GM18868 (cell line): Measurements from ENCODE around the gene ECM1.

Source experiments
- ATAC-seq: cut with Tn5 transposase; IDR thresholded peaks from one replicate; pipeline ENCODE4 v1.9.1; 2021; ENCODE audit warnings: mild to moderate bottlenecking, moderate library complexity; ENCODE audit not compliant: unreplicated experiment

The ECM1 gene

GRCh38 chr1:150511985-150512660, 4.2 kb downstream of the ECM1 start:
- no peak for ATAC-seq

GRCh38 chr1:150512846-150513245, 4.9 kb downstream of the ECM1 start:
- ATAC-seq = no peak

DNA sequence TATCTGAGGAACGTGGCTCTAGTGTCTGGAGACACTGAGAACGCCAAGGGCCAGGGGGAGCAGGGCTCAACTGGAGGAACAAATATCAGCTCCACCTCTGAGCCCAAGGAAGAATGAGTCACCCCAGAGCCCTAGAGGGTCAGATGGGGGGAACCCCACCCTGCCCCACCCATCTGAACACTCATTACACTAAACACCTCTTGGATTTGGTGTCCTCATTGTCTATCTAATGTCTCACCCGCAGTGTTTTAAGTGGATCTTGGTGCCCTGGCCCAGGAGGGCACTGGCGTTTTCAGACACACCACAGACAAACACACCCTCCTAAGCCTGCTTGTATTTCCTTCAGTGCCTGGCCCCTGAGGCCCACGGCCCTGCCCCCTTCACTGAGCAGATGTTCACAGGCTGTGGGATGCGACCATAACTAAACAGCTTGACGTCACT, 5.5 kb downstream of the ECM1 start:
- no peak for ATAC-seq

DNA sequence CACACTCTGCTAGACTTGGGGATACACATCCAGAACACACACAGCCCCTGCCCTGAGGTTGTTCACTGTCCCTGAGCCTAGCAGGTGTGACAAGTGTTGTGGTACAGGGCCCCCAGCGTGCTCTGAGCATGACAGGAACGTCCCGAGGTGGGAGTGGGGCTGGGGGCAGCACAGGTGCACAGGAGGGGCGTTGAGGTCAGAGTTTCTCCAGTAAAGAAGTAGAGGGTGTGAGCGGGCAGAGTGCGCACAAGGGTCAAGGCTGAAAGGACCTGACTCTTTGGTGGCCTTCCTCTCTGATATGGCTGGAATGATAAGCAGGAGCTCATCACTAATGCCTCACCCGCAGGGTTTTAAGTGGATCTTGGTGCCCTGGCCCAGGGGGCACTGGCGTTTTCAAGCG, 6.4 kb downstream of the ECM1 start:
- no peak for ATAC-seq

GRCh38 chr1:150514913-150515327, 7.0 kb downstream of the ECM1 start:
- ATAC-seq = no peak

- peak; percentile 96 for ATAC-seq
These were observed 7.6 kb downstream of the ECM1 start, which contains the start of gene FALEC for GRCh38 chr1:150515328-150516049. TSS of gene FALEC (plus strand) at chr1:150515752.

- no peak for ATAC-seq
These were observed 8.2 kb downstream of the ECM1 start for GRCh38 chr1:150516050-150516591.

- no peak for ATAC-seq
These were observed 8.7 kb downstream of the ECM1 start for GRCh38 chr1:150516616-150517015.

DNA sequence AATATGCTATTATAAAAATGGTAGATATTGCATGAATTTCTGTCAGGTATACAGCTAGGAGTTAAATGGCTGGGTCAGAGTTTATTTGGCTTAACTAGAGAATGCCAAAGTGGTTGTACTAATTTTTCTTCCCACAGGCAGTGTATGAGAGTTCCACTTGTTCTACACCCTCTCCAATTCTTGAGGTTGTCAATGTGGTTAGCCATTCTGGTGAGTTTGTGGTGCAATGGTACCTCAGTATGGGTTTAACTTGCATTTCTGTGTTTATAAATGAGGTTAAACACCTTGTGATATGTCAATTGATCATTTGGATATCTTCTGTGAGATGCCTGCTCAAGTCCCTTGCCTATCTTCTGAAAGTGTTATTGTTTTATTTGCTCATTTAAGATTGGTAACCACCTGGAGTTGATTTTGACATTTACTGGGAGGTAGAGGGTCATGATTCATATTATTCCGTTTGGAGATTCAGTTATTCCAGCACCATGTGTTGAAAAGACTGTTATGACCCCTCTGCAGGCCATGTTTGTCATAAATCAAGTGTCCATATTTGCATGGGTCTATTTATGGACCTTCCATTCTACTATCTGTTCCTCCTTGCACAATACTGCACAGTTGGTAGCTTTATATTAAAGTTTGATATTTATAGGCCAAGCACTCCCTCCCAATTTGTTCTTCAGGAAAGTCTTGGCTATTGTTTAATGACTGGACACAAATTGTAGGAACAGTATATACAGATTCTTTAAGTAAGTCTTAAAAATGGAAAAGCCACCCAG, 13.5 kb downstream of the ECM1 start:
- ATAC-seq = no peak

GRCh38 chr1:150525348-150525747, 17.4 kb downstream of the ECM1 start:
- ATAC-seq = no peak

DNA sequence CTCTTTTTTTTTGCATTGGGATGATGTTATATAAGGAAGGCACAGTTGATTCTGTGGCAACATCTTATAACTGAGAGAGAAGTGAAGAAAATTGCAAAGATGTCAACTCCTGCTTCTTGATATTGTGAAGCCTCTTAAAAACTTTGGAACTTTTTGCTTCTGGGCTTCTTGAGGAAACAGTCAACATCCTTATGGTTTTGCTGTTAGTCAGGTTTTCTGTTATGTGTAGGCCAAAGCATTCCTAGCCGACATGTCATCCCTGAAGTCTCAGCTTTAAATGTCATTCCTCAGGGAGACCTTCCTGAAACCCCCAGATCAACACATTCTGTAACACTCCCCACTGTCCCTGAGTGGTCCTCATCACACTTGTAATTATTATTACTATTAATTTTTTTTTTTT, 20.3 kb downstream of the ECM1 start:
- no peak for ATAC-seq

DNA sequence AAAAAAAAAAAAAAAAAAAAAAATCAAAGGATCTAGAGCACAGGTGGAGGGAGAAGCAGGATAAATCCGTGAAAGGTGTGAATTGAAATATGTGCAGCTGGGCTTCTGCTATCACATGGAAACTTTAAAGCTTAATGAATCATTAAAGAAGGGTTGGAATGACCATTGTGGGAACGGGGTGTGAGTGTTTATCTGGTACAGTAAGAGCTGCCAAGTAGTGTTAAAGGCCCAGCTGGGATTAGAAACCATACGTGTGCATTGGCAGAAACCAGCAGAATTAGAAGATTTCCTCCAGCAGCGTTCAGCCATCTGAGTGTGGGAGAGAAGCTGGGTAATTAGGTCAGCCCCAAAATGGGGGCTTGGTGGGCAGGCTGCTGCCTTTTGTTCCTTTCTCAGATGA, 21.1 kb downstream of the ECM1 start:
- ATAC-seq = no peak

- ATAC-seq = no peak
These were observed 22.7 kb downstream of the ECM1 start for GRCh38 chr1:150530491-150531159.

DNA sequence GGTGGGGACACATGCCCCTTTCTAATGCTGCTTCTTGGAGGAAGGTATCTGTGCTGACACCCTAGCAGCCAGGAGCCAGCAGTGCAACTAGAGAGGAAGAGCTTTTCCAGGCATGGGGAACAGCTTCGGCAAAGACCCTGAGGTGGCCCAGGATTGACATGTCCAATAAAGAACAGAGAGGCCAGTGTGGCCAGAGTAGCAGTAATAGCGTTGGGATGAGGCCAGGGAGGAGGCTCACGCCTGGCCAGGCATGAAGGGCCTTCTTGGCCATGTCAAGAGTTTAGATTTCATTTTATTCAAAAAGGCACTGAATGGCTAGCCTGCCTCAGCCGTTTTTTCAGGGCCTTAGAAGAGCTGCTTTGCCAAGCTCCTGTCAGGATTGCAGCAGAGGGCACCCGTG, 25.0 kb downstream of the ECM1 start:
- ATAC-seq = no peak

DNA sequence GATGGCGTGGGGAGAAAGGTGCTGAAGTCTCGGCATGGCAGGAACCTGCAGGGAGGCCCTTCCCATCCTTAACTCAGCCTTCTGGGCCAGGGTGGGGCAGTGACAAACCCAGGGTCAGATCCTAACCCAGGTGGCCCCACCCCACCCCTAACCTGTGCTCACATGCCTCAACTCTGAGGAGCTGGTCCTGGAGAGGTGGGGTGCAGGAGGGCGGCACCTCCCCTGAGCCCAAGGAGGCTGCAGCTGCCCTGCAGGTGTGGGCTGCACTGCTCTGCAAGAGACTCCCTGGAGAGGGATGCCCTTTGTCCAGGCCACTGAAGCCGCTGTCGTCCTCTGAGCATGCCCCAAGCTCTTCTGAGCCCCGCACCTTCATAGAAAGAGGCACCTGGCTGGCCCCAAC, 26.1 kb downstream of the ECM1 start:
- no peak for ATAC-seq

- no peak for ATAC-seq
These were observed 27.8 kb downstream of the ECM1 start for GRCh38 chr1:150535511-150536287.

GRCh38 chr1:150536836-150537731, 29.2 kb downstream of the ECM1 start:
- ATAC-seq = no peak

DNA sequence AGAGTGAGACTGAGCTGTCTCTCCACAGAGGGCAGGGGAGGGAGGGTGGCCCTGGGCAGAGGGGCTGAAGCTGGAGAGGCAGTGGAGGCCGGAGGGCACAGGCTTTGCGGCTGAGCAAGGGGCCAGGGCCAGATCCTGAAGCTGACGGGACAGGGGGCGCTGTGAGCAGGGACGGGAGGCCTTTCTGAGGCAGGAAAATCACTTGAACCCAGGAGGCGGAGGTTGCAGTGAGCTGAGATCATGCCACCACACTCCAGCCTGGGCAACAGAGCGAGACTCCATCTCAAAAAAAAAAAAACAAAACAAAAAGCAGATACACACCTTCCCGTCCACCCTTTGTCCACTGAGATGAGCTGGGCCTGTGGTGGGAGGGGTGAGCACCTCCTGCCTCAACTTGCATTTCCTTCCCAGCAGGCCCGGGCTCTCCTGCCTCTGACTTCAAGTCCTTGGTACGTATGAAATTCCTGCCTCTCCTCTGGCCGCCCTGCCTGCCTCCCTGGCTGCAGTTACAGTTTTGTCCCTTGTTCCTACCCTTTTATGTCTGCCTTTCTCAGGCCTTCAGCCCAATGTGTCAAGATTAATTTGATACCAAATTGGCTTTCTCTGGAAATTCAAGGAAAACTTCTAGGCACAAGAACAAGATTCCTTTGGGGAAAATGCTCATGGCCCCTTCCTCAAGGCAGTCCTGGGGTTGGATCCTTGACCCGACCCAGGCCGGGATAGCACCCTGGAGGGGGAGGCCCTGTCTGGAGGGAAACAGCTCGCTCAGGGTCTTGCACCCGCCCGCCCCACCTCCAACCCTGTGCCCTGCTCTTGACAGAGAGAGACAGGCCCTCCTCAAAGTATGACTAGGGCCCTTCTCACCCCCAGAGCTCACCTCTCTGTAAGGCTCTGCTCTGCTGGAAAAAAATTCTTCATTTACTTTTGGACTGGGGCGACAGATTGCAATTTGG, 30.1 kb downstream of the ECM1 start:
- ATAC-seq = no peak
